Inferior parietal cortex (tissue), 1 donor: ENCODE results near the gene ZNF497.
"Not testable (repeated sequence)": the region's sequence is repeated elsewhere in the genome, so short reads cannot be mapped to it uniquely, and the experiment has no call there.

Source experiments
- DNase-seq: peaks from one replicate; pipeline ENCODE4 v3.0.0-alpha.2; 2016; ENCODE audit errors: extremely low spot score

ZNF497 gene

GRCh38 chr19:58394821-58395219 lies 32.3 kb upstream of the ZNF497 start:
- DNase-seq, result no peak

DNA sequence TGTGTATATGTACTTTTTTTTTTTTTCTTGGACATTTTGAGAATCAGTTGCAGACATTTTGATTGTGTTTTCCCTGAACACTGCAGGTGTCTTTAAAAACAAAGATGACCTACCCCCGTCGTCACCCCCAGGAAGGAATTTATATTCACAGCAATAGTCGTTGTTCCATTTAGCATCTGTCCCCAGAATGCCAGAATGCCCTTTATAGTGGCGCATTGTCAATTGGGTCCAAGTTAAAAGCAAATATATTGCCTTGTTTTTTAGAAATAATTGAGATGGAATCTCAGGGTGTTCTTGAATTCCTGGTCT lies 31.1 kb upstream of the ZNF497 start:
- DNase-seq, result no peak

- no peak for DNase-seq
Measured at GRCh38 chr19:58392945-58393724, 30.6 kb upstream of the ZNF497 start.

DNA sequence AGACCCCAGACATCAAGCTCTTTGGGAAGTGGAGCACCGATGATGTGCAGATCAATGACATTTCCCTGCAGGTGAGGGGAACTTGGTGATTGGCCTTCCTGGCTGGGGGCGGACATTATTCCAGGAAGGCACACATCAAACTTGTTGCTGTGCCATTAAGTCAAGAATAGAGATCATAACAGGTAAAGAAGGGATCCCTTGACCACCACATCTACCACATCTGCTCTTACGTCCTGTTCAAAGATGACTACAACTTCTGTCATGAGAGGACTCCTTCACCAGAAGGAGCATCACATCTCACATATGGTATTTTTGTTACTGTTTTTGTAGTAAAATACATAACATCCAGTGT lies 25.6 kb upstream of the ZNF497 start:
- no peak for DNase-seq

DNA sequence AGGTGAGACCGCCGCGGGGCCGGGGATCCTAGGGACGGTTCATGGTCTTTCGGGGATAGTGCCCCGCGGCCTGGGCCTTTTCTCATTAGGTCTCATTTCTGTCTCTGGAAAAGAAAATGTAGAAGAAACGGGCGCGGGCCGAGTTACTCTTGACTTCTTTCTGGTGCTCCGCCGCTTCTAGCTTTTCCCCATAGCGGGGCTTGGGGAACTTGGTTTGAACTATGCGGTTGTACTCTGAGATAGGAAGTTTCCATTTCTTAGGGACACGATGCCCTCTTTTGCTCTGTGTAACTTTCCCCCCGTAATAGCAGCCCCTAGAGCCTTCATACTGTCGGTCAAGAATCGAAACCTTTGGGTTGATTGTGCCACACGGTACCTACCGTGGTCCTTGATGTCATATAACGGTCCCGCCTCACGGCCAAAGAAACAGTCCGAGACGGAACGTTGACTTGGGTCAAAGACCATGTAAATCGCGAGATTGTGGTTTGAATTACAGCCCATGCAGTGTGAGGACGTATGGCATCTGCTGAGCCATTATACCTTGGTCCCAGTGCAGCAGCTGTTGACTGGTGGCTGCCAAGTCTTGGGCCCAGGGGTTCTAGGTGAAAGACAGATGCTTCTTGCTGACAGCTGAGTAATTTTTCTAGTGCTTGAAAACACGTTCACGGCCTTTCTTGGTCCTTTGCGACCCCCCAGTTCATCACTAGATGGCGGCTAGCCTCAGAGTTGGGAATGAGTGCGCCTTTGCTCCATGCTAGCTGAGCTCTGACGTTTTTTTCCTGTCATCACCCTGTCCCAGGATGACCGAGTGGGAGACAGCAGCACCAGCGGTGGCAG lies 25.0 kb upstream of the ZNF497 start:
- DNase-seq, result no peak

DNA sequence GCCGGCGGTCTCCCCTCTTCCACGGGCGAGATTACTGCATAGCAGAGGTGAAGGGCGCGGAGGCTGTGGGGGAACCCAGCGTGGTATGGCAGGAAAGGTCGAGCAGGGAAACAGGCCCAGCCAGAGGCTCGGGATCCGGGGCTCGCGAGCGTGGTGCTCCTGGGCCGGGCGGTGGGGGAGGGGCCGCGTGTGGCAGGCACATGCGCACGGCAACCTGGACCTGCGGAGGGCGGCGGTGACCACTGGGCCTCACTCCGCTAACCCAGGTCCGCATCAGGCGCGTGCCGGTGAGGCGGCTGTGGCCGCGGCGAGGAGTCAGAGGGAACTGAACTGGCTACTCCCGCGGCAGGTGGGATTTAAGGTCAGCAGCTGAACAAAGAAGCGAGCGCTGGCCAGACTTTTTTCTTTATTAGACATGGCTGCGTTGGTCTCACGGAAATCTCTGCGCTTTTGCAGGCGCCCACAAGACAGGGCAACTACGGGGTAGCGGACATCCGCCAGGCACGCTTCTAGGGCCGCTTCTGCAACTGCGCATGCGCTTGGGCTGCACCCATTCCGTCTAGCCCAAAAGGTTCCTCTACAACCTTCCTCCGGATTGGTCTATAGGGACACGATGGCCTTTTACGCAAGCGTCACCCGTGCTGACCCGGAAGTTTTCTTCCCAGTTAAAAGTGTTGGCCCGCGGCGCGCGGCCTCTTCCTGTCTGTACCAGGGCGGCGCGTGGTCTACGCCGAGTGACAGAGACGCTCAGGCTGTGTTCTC lies 24.2 kb upstream of the ZNF497 start, which contains the start of gene RPS5:
TSS of gene RPS5 (plus strand) at position 694 of the 762 bp plus-strand sequence. CDS start 869 bp downstream, outside the sequence.
- DNase-seq, result peak; percentile 100

- DNase-seq, result no peak
Measured at GRCh38 chr19:58385891-58386575, 23.5 kb upstream of the ZNF497 start.

GRCh38 chr19:58385313-58385890 lies 22.9 kb upstream of the ZNF497 start:
- DNase-seq, result no peak

- DNase-seq, result no peak
Measured at GRCh38 chr19:58382997-58383603, 20.5 kb upstream of the ZNF497 start.

DNA sequence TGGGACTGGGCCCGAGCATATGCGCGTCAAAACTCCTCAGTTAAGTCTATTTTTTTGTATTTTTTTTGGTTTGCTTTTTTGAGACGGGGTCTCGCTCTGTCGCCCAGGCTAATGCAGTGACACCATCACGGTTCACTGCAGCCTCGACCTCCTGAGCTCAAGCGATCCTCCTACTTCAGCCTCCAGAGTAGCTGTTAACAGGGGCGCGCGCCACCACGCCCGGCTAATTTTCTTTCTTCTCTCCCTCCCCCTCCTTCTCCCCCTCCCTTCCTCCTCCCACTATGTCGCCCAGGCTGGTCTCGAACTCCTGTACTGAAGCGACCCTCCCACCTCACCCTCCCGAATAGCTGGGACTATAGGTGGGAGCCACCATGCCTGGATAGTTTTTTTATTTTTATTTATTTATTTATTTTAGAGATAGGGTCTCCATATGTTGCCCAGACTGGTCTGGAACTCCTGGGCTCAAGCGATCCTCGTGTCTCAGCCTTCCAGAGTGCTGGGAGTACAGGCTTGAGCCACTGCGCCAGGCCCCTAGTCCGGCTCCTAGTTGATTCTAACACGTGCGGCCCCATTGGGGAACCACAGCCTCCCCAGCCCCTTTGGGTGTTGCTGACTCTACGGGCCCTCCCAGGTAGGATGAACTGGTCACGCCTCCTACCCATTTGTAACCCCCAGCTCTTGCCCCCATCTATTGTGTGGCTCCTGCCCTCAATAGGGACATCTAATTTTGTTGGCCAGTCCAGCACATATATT lies 19.1 kb upstream of the ZNF497 start:
- no peak for DNase-seq

- peak; percentile 99 for DNase-seq
Measured at GRCh38 chr19:58380662-58381459, 18.3 kb upstream of the ZNF497 start, which contains the start of gene ZNF837. TSS of gene ZNF837 (minus strand) at chr19:58381030. CDS start at chr19:58369332, 11,698 bp downstream.

GRCh38 chr19:58380037-58380661 lies 17.6 kb upstream of the ZNF497 start:
- no peak for DNase-seq

DNA sequence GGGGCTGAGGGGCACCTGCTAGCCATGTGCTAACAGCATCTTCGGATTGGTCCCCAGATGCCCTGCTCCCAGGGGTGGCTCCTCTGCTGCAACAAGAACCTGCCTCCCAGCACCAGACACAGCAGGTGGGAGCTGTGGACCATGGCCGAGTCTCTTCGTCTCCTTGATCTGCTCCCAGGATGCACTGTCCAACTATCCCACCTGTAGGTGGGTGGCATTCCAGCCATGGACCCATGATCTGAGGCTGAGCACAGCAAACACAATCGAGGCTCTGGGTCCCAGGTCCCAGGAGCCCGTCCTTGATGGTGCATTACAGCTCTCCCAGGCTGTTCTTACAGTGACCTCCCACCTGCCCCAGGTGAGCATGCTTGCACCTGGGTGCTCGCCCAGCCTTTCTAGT lies 16.7 kb upstream of the ZNF497 start:
- no peak for DNase-seq

DNA sequence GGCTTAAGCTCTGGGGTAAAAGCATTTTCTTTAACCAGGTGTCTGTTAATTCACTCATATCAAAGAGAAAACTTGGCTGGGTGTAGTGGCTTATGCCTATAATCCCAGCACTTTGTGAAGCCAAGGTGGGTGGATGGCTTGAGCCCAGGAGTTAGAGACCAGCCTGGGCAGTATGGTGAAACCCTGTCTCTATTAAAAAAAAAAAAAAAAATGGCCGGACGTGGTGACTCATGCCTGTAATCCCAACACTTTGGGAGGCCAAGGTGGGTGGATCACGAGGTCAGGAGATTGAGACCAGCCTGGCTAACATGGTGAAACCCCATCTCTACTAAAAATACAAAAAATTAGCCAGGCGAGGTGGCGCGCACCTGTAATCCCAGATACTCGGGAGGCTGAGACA lies 14.2 kb upstream of the ZNF497 start:
- DNase-seq, result not testable (repeated sequence)

GRCh38 chr19:58374200-58374599 lies 11.6 kb upstream of the ZNF497 start:
- DNase-seq, result no peak

- DNase-seq, result no peak
Measured at GRCh38 chr19:58372311-58373133, 10.0 kb upstream of the ZNF497 start.

DNA sequence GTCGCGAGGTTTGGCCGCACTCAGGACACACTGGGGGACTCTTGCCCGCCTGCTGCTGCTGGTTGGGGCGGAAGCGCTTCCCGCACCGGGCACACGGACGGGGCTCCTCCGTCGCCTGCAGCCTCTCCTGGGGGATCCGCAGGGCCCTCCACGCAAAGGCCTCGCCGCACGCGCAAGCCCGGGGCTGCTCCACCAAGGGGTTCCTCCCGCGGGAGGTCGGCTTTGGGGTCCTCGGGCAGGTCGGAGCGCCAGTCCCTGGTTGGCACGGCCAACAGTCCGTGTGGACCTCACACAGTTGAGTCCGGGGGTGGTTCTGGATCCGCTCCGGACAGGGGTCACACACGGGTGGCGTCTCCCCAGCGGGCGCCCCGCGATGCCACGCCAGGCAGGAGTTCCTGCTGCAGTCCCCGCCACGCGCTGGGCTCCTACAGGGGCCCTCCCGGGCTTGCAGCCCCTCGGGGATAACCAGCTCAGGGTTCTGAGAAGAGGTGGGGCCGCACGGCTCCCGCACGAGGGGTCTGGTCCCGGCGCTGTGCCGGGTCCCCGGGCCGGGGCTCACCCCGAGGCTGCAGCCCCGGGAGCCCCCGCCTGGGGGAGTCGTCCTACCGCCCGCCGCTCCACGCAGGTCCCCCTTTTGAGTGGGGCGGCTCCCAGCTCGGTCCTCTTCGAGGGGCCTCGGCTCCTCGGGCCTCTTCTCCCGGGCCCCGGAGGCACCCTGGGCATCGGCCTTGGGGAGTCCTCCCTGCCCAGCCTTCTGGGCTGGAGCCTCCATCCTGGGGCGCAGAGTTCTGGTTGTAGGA lies 6.2 kb upstream of the ZNF497 start:
- DNase-seq, result no peak
